ENCODE measurements around the gene CHD9.

DNA sequence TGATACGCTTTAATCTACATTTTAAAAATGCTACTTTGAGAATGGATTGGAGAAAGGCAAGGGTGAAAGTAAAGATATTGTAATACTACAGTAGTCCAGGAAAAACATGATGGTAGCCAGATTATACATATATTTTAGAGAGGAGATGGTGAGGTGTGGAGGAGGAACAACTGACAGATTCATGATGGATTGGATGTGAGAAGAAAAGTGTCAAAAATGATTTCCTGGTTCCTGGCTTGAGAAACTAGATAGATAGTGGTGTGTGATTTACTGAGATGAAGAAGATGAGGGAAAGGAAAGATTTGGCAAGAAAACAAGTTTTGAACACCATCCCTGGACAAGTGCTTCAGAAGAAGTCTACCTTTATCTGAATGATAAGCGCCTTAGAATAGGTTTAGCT, 80.5 kb downstream of the CHD9 start:
- TF ChIP-seq CTCF (IDR thresholded peaks at IDR 0.05 in 2 of 3, conservative IDR thresholded peaks at IDR 0.05 in 1 of 3; ENCODE audit: borderline replicate concordance in 1 of 3, insufficient read depth in 1 of 3, low read depth in 2 of 3, low read length in 2 of 3) (no peak), EZH2 (IDR thresholded peaks at IDR 0.05) (no peak), SIN3A (IDR thresholded peaks at IDR 0.05; ENCODE audit: low read depth) (no peak), POLR2A (IDR thresholded peaks at IDR 0.05; ENCODE audit: borderline replicate concordance, extremely low read depth, insufficient read depth, insufficient read length) (no peak), POLR2AphosphoS5 (IDR thresholded peaks at IDR 0.05; ENCODE audit: low read depth, low read length) (no peak), ZNF274 (IDR thresholded peaks at IDR 0.05; ENCODE audit: low read depth, low read length) (no peak), ELF1 (IDR thresholded peaks at IDR 0.05; ENCODE audit: borderline replicate concordance, low read depth) (no peak), MAX (IDR thresholded peaks at IDR 0.05) (no peak), TCF7L2 (IDR thresholded peaks at IDR 0.05; ENCODE audit: borderline replicate concordance, extremely low read depth, insufficient read depth, insufficient read length) (no peak), RAD21 (IDR thresholded peaks at IDR 0.05; ENCODE audit: low read depth) (no peak), EZH2phosphoT487 (IDR thresholded peaks at IDR 0.05; ENCODE audit: borderline replicate concordance) (no peak), SRF (IDR thresholded peaks at IDR 0.05; ENCODE audit: low read depth) (no peak)
- TF ChIP-seq, protein P1, sequence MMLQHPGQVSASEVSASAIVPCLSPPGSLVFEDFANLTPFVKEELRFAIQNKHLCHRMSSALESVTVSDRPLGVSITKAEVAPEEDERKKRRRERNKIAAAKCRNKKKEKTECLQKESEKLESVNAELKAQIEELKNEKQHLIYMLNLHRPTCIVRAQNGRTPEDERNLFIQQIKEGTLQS (IDR thresholded peaks at IDR 0.05): no peak
- TF ChIP-seq, protein P2, sequence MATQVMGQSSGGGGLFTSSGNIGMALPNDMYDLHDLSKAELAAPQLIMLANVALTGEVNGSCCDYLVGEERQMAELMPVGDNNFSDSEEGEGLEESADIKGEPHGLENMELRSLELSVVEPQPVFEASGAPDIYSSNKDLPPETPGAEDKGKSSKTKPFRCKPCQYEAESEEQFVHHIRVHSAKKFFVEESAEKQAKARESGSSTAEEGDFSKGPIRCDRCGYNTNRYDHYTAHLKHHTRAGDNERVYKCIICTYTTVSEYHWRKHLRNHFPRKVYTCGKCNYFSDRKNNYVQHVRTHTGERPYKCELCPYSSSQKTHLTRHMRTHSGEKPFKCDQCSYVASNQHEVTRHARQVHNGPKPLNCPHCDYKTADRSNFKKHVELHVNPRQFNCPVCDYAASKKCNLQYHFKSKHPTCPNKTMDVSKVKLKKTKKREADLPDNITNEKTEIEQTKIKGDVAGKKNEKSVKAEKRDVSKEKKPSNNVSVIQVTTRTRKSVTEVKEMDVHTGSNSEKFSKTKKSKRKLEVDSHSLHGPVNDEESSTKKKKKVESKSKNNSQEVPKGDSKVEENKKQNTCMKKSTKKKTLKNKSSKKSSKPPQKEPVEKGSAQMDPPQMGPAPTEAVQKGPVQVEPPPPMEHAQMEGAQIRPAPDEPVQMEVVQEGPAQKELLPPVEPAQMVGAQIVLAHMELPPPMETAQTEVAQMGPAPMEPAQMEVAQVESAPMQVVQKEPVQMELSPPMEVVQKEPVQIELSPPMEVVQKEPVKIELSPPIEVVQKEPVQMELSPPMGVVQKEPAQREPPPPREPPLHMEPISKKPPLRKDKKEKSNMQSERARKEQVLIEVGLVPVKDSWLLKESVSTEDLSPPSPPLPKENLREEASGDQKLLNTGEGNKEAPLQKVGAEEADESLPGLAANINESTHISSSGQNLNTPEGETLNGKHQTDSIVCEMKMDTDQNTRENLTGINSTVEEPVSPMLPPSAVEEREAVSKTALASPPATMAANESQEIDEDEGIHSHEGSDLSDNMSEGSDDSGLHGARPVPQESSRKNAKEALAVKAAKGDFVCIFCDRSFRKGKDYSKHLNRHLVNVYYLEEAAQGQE (IDR thresholded peaks at IDR 0.05; ENCODE audit: low read depth): no peak

All from HCT116 (cell line).